Activated CD8-positive, alpha-beta memory T cell treated with anti-CD3 and anti-CD28 coated beads for 48 hours (primary cell): Measurements from ENCODE around the gene MGARP.
"Not testable (repeated sequence)": the region's sequence is repeated elsewhere in the genome, so short reads cannot be mapped to it uniquely, and the experiment has no call there.

Experiments
- DNase-seq, 3 experiments: peaks; one replicate each; pipeline ENCODE4 v3.0.0-alpha.2; 2020; ENCODE audit warnings: low read depth in 2 of 3, low spot score in 2 of 3

MGARP gene

GRCh38 chr4:139279760-139280620 lies at the start of gene MGARP:
Gene MGARP (minus strand): TSS chr4:139280225. CDS start chr4:139280158, 67 bp downstream.
- no peak for DNase-seq

GRCh38 chr4:139329665-139330200 lies 49.7 kb upstream of the MGARP start:
- DNase-seq = no peak

- DNase-seq = no peak
Measured at GRCh38 chr4:139324620-139325019, 44.6 kb upstream of the MGARP start.

GRCh38 chr4:139322541-139322940 lies 42.5 kb upstream of the MGARP start:
- not testable (repeated sequence) for DNase-seq

GRCh38 chr4:139322070-139322469 lies 42.0 kb upstream of the MGARP start:
- DNase-seq = not testable (repeated sequence)

- no peak for DNase-seq
Measured at GRCh38 chr4:139319571-139319970, 39.5 kb upstream of the MGARP start.

- no peak for DNase-seq
Measured at GRCh38 chr4:139317635-139318034, 37.6 kb upstream of the MGARP start.

GRCh38 chr4:139316733-139317132 lies 36.7 kb upstream of the MGARP start:
- no peak for DNase-seq

- DNase-seq = no peak
Measured at GRCh38 chr4:139315221-139315675, 35.2 kb upstream of the MGARP start.

- DNase-seq = no peak
Measured at GRCh38 chr4:139314047-139314800, 34.2 kb upstream of the MGARP start.

GRCh38 chr4:139313414-139313813 lies 33.4 kb upstream of the MGARP start:
- DNase-seq = not testable (repeated sequence)

GRCh38 chr4:139312552-139313332 lies 32.7 kb upstream of the MGARP start:
- no peak for DNase-seq

- no peak for DNase-seq
Measured at GRCh38 chr4:139311909-139312308, 31.9 kb upstream of the MGARP start.

- DNase-seq = no peak
Measured at GRCh38 chr4:139304920-139305319, 24.9 kb upstream of the MGARP start.

- DNase-seq = peak; percentile 31 to 36 (median 31)
Measured at GRCh38 chr4:139301821-139302611, 22.0 kb upstream of the MGARP start, which contains the start of gene NDUFC1. Gene NDUFC1 (minus strand): TSS chr4:139302477. CDS start chr4:139295798, 6,679 bp downstream.

GRCh38 chr4:139301113-139301820 lies 21.2 kb upstream of the MGARP start, which contains the start of gene NAA15:
Gene NAA15 (plus strand): TSS chr4:139301505. CDS start chr4:139301778, 273 bp downstream.
- DNase-seq = peak; percentile 87 to 97 (median 93)

- no peak for DNase-seq
Measured at GRCh38 chr4:139300431-139301112, 20.5 kb upstream of the MGARP start.

- DNase-seq = no peak
Measured at GRCh38 chr4:139299536-139299935, 19.5 kb upstream of the MGARP start.

GRCh38 chr4:139297001-139297410 lies 17.0 kb upstream of the MGARP start:
- no peak for DNase-seq
